ENCODE measurements around the gene TMEM45B.
"Not testable (repeated sequence)": the region's sequence is repeated elsewhere in the genome, so short reads cannot be mapped to it uniquely, and the experiment has no call there.

TMEM45B gene
- long read RNA-seq, donor 1, partial matches to known transcripts = 7 of 11 reads
- long read RNA-seq, donor 1, other reads (novel, unspliced or antisense) = 0 of 11 reads
- long read RNA-seq, donor 2, partial matches to known transcripts = 0 of 2 reads
- long read RNA-seq, donor 2, other reads (novel, unspliced or antisense) = 0 of 2 reads
- long read RNA-seq, donor 3, partial matches to known transcripts = 0 of 3 reads
- long read RNA-seq, donor 3, other reads (novel, unspliced or antisense) = 0 of 3 reads
- long read RNA-seq, donor 4, transcript TMEM45B-201 (6 exons, 2,234 nt) = major isoform, 6 of 14 reads
- long read RNA-seq, donor 4, partial matches to known transcripts = 8 of 14 reads
- long read RNA-seq, donor 4, other reads (novel, unspliced or antisense) = 0 of 14 reads
- long read RNA-seq, donor 5, partial matches to known transcripts = 0 of 4 reads
- long read RNA-seq, donor 5, other reads (novel, unspliced or antisense) = 0 of 4 reads
- long read RNA-seq, donor 6, transcript TMEM45B-201 (6 exons, 2,234 nt) = major isoform, 9 of 9 reads
- long read RNA-seq, donor 6, partial matches to known transcripts = 0 of 9 reads
- long read RNA-seq, donor 6, other reads (novel, unspliced or antisense) = 0 of 9 reads
- long read RNA-seq, donor 7, transcript TMEM45B-201 (6 exons, 2,234 nt) = major isoform, 6 of 14 reads
- long read RNA-seq, donor 7, partial matches to known transcripts = 6 of 14 reads
- long read RNA-seq, donor 7, other reads (novel, unspliced or antisense) = 0 of 14 reads
- long read RNA-seq, donor 8, transcript TMEM45B-201 (6 exons, 2,234 nt) = major isoform, 7 of 12 reads
- long read RNA-seq, donor 8, partial matches to known transcripts = 5 of 12 reads
- long read RNA-seq, donor 8, other reads (novel, unspliced or antisense) = 0 of 12 reads

DNA sequence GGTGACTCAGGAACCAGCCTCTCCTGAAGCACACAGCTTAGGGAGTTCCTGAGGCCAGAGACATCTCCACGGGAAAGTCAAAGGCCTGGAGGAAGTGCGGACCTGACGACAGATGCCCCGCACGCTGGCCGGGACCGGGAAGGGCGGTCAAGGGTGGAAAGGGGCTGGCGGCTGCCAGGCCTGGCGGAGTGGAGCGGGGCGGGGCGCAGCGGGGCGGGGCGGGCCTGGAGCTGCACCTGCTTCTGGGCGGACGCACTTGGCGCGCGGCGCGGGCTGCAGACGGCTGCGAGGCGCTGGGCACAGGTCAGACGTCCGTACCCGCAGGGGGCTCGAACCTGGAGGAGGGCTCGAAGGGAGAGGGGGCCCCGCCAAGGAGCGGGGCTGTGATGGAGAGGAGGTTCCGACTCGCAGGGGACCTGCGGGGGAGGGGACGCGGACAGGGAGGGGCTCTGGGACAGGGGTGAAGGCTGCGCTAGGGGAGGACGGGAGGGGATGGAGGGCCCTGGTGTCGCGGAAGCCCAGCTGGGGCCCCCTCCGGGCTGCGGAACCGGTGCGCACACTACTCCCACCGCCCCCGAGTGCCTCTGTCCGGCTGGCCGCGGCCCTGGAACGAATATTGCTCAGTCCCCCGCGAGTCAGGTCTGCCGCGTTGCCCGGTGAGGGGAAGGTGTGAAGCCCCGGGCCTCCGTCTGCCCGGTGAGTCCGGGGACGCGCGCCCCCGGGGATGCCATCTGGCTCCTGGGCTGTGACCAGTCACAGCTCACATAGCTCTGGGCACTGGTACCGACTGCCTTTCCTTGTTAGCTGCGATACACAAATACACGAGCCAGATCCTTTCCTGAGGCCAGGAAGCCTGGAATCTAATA is at the start of gene TMEM45B:
TSS of gene TMEM45B (plus strand) at position 253 of the 866 bp plus-strand sequence. CDS start 36,635 bp downstream, outside the sequence.
- peak; percentile 71 for DNase-seq

DNA sequence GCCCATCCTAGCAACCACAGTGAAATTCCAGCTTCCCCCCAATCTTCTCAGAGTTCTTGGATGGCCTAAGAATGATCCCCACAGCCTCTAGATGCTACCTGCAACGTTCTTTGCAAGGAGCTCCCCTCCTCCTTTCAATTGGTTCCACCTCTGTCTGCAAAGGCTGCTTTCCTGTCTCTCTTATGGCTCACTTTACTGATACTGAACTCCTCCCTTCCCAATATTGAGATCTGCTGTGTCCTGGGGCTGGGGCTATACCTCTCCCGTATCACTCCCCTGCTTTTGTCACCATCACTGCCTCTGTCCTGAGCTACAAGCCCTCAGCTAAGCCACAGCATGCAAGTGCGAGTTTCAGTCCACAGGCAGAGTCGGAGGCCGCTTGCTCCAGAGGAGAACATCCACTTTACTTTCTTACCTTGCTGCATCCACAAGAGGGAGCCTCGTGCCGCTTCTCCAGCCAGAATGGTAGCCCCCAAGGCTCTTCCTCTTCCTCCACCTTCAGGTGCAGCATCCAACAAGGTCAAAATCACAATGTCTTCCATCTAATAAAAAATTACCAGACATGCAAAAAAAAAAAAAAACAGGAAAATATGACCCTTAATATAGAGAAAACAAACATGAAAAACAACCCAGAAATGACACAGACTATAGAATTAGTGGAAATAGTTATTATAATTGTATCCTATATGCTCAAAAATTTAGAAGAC is 48.6 kb upstream of the TMEM45B start:
- DNase-seq = no peak

GRCh38 chr11:129767827-129768226 is 47.8 kb upstream of the TMEM45B start:
- DNase-seq = no peak

GRCh38 chr11:129768356-129768755 is 47.3 kb upstream of the TMEM45B start:
- no peak for DNase-seq

- no peak for DNase-seq
These were observed 46.6 kb upstream of the TMEM45B start for GRCh38 chr11:129769059-129769458.

DNA sequence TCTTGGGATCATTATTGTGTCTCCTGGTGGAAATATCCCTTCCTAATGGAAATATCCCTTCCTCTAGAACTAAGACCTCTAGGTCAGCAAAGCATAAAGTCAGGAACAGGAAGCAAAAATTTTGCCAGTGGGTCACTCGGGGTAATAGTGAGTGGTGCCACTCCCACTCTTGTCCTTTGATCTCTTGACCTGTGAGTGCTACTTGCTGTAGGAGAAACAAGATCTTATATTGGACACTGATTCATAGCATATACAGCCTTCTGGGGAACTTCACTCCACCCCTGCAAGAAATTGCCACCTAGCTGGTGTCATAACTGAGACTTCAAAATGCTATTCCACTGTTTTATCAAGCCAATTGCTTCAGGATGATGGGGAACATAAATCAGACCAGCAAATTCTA is 44.7 kb upstream of the TMEM45B start:
- no peak for DNase-seq

- not testable (repeated sequence) for DNase-seq
These were observed 44.2 kb upstream of the TMEM45B start for GRCh38 chr11:129771456-129771855.

GRCh38 chr11:129778877-129779276 is 36.8 kb upstream of the TMEM45B start:
- DNase-seq = no peak

DNA sequence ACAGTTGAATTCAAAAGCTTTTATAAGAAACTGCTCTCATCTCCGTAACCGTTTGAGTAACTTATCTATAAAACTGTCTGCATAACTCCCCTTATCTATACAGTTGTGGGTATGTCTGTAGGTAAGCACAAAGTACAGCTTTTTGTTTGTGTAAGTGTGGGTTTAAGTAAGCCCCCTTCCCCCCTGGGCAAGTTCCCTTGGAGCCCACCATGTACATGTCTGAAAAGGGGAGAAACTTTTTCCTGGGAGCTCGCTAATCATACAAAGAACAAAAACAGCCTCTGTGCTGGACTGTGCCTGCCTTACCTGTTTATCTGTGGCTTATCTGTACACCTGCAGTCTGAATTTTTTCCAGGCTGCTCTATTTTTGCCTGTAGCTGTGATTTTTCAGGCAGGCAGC is 36.3 kb upstream of the TMEM45B start:
- DNase-seq = peak; percentile 2

GRCh38 chr11:129785383-129786111 is 30.1 kb upstream of the TMEM45B start:
- DNase-seq = no peak

DNA sequence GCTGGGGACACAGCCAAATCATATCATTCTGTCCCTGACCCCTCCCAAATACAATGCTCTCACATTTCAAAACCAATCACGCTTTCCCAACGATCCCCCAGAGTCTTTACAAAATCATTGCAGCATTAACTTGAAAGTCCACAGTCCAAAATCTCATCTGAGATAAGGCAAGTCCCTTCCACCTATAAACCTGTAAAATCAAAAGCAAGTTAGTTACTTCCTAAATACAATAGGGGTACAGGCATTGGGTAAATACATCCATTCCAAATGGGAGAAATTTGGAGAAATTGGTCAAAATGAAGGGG is 29.6 kb upstream of the TMEM45B start:
- DNase-seq = not testable (repeated sequence)

GRCh38 chr11:129787532-129788155 is 28.0 kb upstream of the TMEM45B start:
- no peak for DNase-seq

GRCh38 chr11:129788278-129788677 is 27.4 kb upstream of the TMEM45B start:
- no peak for DNase-seq

DNA sequence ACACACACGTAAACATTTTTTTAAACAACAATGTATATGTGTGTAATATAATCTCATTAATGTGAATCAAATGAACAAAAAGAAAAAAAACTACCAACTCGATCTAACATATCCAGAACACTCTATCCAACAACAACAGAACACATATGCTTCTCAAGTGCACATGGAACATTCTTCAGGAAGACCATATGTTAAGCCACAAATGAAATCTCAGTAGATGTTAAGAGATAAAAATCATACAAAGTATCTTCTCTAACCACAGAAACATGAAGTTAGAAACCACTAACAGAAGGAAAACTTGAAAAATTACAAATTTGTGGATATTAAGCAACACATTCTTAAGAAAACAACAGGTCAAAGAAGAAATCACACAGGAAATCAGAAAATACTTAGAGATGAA is 25.5 kb upstream of the TMEM45B start:
- no peak for DNase-seq

- no peak for DNase-seq
These were observed 24.1 kb upstream of the TMEM45B start for GRCh38 chr11:129791515-129791914.

GRCh38 chr11:129792663-129793062 is 23.0 kb upstream of the TMEM45B start:
- no peak for DNase-seq

GRCh38 chr11:129795089-129795488 is 20.6 kb upstream of the TMEM45B start:
- DNase-seq = no peak

DNA sequence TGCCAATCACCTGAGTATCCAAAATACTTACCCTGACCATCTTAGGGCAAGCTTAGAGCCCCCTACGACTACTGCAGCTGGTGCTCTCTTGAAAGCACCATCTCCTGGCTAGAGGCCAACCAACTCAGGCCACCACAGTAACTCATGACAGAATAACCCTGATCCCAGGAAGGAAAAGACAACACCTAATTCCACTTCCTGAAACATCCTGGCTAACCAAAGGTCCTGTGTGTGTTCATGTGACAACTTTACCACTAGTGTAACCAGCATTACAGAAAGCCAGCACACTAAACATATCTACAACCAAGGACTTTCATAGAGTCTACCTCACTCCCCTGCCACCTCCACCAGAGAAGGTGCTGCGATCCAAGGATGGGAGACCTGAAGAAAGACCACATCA is 17.4 kb upstream of the TMEM45B start:
- no peak for DNase-seq

- DNase-seq = not testable (repeated sequence)
These were observed 15.5 kb upstream of the TMEM45B start for GRCh38 chr11:129800162-129800561.

- no peak for DNase-seq
These were observed 15.0 kb upstream of the TMEM45B start for GRCh38 chr11:129800655-129801054.

DNA sequence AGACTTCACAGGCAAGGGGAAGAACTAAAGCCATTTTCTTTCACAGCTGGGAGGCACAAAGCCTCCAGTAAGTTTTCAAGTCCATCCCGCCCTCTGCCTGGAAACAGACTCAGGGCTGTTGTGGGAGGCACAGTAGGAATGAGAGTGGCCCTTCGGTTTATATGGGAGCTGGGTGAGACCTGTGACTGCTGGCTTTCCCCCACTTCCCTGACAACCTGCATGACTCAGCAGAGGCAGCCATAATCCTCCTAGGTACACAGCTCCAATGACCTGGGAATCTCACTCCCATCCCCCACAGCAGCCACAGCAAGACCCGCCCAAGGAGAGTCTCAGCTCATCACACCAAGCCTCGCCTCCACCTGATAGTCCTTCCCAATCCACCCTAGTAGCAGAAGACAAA is 12.1 kb upstream of the TMEM45B start:
- DNase-seq = no peak

All from right kidney (tissue), 9 donors.